Measurements from ENCODE around the gene SENP7. TPM values are rescaled to one million over a fixed set of nuclear protein-coding genes. Genes with fewer than 3 reads are reported as not detected.
A peak's percentile ranks its signal among the peaks of the same experiment; 100 is the strongest.

Gene SENP7
- total RNA-seq, 1 donor from 2014 or later, result 15.7 TPM

GRCh38 chr3:101466465-101467309 lies 46.3 kb downstream of the SENP7 start:
- Mint-ChIP-seq H3K4me1 (ENCODE audit: low read depth) (peaks cover 27% of the 10 kb centered on the region), H3K4me3 (ENCODE audit: unreplicated experiment) (peak overlapping the region; percentile 70), H3K9me3 (ENCODE audit: low read depth) (peaks cover 17% of the 10 kb centered on the region), H3K27ac (ENCODE audit: unreplicated experiment) (peak overlapping the region; percentile 82), H3K27me3 (ENCODE audit: low read depth) (no peaks in the 10 kb centered on the region), H3K36me3 (ENCODE audit: low read depth) (peaks cover 6% of the 10 kb centered on the region)
- no peak for TF ChIP-seq CTCF (IDR thresholded peaks at IDR 0.05)
- DNase-seq (ENCODE audit: low spot score), result no peak

- H3K4me1 Mint-ChIP-seq (ENCODE audit: low read depth), result peaks cover 33% of the 10 kb centered on the region
- H3K4me3 Mint-ChIP-seq (ENCODE audit: unreplicated experiment), result no peak overlapping the region
- DNase-seq (ENCODE audit: low spot score), result no peak
- peaks cover 13% of the 10 kb centered on the region for H3K9me3 Mint-ChIP-seq (ENCODE audit: low read depth)
- no peak for TF ChIP-seq CTCF (IDR thresholded peaks at IDR 0.05)
- H3K27ac Mint-ChIP-seq (ENCODE audit: unreplicated experiment), result no peak overlapping the region
- peaks cover 11% of the 10 kb centered on the region for H3K36me3 Mint-ChIP-seq (ENCODE audit: low read depth)
- no peaks in the 10 kb centered on the region for H3K27me3 Mint-ChIP-seq (ENCODE audit: low read depth)
These were observed 48.8 kb downstream of the SENP7 start for GRCh38 chr3:101464235-101464634.

- Mint-ChIP-seq H3K4me1 (ENCODE audit: low read depth) (peaks cover 22% of the 10 kb centered on the region), H3K27ac (ENCODE audit: unreplicated experiment) (peak overlapping the region; percentile 23), H3K27me3 (ENCODE audit: low read depth) (no peaks in the 10 kb centered on the region), H3K36me3 (ENCODE audit: low read depth) (peaks cover 14% of the 10 kb centered on the region), H3K9me3 (ENCODE audit: low read depth) (peaks cover 7% of the 10 kb centered on the region), H3K4me3 (ENCODE audit: unreplicated experiment) (no peak overlapping the region)
- no peak for DNase-seq (ENCODE audit: low spot score)
- TF ChIP-seq CTCF (IDR thresholded peaks at IDR 0.05), result no peak
These were observed 51.6 kb downstream of the SENP7 start for GRCh38 chr3:101461451-101461850.

GRCh38 chr3:101458387-101458786 lies 54.6 kb downstream of the SENP7 start:
- Mint-ChIP-seq H3K27me3 (ENCODE audit: low read depth) (no peaks in the 10 kb centered on the region), H3K36me3 (ENCODE audit: low read depth) (peaks cover 19% of the 10 kb centered on the region), H3K9me3 (ENCODE audit: low read depth) (peaks cover 7% of the 10 kb centered on the region)

GRCh38 chr3:101454629-101455028 lies 58.4 kb downstream of the SENP7 start:
- H3K9me3 Mint-ChIP-seq (ENCODE audit: low read depth), result peaks cover 5% of the 10 kb centered on the region
- no peak overlapping the region for H3K4me3 Mint-ChIP-seq (ENCODE audit: unreplicated experiment)

More at GRCh38 chr3:101458387-101458786, 54.6 kb downstream of the SENP7 start:
- no peak for DNase-seq (ENCODE audit: low spot score)
- TF ChIP-seq CTCF (IDR thresholded peaks at IDR 0.05), result no peak
- Mint-ChIP-seq H3K4me3 (ENCODE audit: unreplicated experiment) (no peak overlapping the region), H3K4me1 (ENCODE audit: low read depth) (peaks cover 6% of the 10 kb centered on the region), H3K27ac (ENCODE audit: unreplicated experiment) (no peak overlapping the region)

More at GRCh38 chr3:101454629-101455028, 58.4 kb downstream of the SENP7 start:
- no peaks in the 10 kb centered on the region for H3K27me3 Mint-ChIP-seq (ENCODE audit: low read depth)
- H3K27ac Mint-ChIP-seq (ENCODE audit: unreplicated experiment), result no peak overlapping the region
- H3K36me3 Mint-ChIP-seq (ENCODE audit: low read depth), result peaks cover 11% of the 10 kb centered on the region
- H3K4me1 Mint-ChIP-seq (ENCODE audit: low read depth), result no peaks in the 10 kb centered on the region
- no peak for DNase-seq (ENCODE audit: low spot score)
- TF ChIP-seq CTCF (IDR thresholded peaks at IDR 0.05), result no peak

Data from chondrocyte (in vitro differentiated cells).